GM12878 (cell line): ENCODE data around the gene MAP4K2. TPM values are rescaled to one million over a fixed set of nuclear protein-coding genes. Genes with fewer than 3 reads are reported as not detected.

Source experiments
- ATAC-seq: fragments of 200-7000 bp; cut with Tn5 transposase; 3 replicates; pipeline ENCODE4 v1.9.1; 2020; ENCODE audit warnings: mild to moderate bottlenecking, moderate library complexity
- BruUV-seq: library from RNA; stranded (reverse); fragments of 400-500 nt; replicated peaks from 2 replicates; lab custom pipeline; 2021; lab: Mats Ljungman, UMichigan
- CTCF ChIA-PET: fragments of 300-600 bp; sonication (Branson Sonifier 250); formaldehyde crosslinking; extraction: SDS; loops from one replicate; lab custom pipeline; 2021; ENCODE audit warnings: inconsistent platforms; lab: Yijun Ruan, JAX
- POLR2A ChIA-PET: fragments of 350-600 bp; formaldehyde crosslinking; extraction: SDS; loops from one replicate; lab custom pipeline; 2021; ENCODE audit warnings: inconsistent platforms; lab: Charles Lee
- RAD21 ChIA-PET: fragments of 300-600 bp; sonication (Branson Sonifier 250); formaldehyde crosslinking; loops from one replicate; lab custom pipeline; 2023; ENCODE audit warnings: antibody characterized with exemption; ENCODE audit not compliant: unreplicated experiment; lab: Charles Lee
- SMC1A ChIA-PET: fragments of 300-600 bp; sonication (Branson Sonifier 250); formaldehyde crosslinking; loops from one replicate; lab custom pipeline; 2023; ENCODE audit not compliant: unreplicated experiment, uncharacterized antibody; lab: Charles Lee
- DNase-seq: peaks from one replicate; pipeline ENCODE4 v3.0.0-alpha.2; 2011; ENCODE audit warnings: low read depth, low spot score
- FAIRE-seq: peaks from 3 replicates; lab custom pipeline; 2011; peaks lifted over from hg19 to GRCh38; lab: Jason Lieb, UNC
- H2AFZ ChIP-seq: 2 replicates; pipeline ENCODE4 v1.6.0; 2011; ENCODE audit warnings: low read depth, low read length, control low read depth; ENCODE audit not compliant: control insufficient read depth
- H3K27ac ChIP-seq: 2 replicates; pipeline ENCODE4 v1.5.1; 2011; ENCODE audit warnings: control low read depth; ENCODE audit not compliant: control insufficient read depth, insufficient read depth
- H3K27me3 ChIP-seq, 2 experiments: replicated peaks in 1 of 2; 2 replicates each; pipeline versions ENCODE4 v1.6.0 to v1.6.1; 2011; ENCODE audit warnings: low read length in 1 of 2; ENCODE audit not compliant: control insufficient read depth in 2 of 2, insufficient read depth in 2 of 2
- H3K36me3 ChIP-seq, 2 experiments: 2 replicates each; pipeline ENCODE4 v1.5.1; 2011; ENCODE audit warnings: low read length in 1 of 2; ENCODE audit not compliant: control insufficient read depth in 2 of 2, insufficient read depth in 2 of 2
- H3K4me1 ChIP-seq: 2 replicates; pipeline ENCODE4 v1.6.1; 2011; ENCODE audit warnings: mild to moderate bottlenecking, low read length, moderate library complexity, mixed read lengths; ENCODE audit not compliant: control insufficient read depth, insufficient read depth
- H3K4me2 ChIP-seq: 2 replicates; pipeline ENCODE4 v1.6.0; 2011; ENCODE audit warnings: control low read depth; ENCODE audit not compliant: control insufficient read depth, insufficient read depth
- H3K4me3 ChIP-seq: fragments of 200-600 bp; sonication (generic); 2 replicates; pipeline ENCODE4 v1.5.1; 2016
- H3K79me2 ChIP-seq: 2 replicates; pipeline ENCODE4 v1.6.0; 2011; ENCODE audit warnings: low read length; ENCODE audit not compliant: control insufficient read depth, insufficient read depth
- H3K9ac ChIP-seq: 2 replicates; pipeline ENCODE4 v1.8.0; 2011; ENCODE audit warnings: low read length, control low read depth, mixed read lengths; ENCODE audit not compliant: control insufficient read depth, insufficient read depth
- H3K9me3 ChIP-seq: replicated peaks from 3 replicates; pipeline ENCODE4 v1.5.1; 2011; ENCODE audit warnings: mild to moderate bottlenecking, low read length; ENCODE audit not compliant: control insufficient read depth, insufficient read depth
- H4K20me1 ChIP-seq: 2 replicates; pipeline ENCODE4 v1.6.0; 2011; ENCODE audit not compliant: control insufficient read depth, insufficient read depth
- BCL3 ChIP-seq: IDR thresholded peaks from 2 replicates; pipeline ENCODE4 v1.6.1; 2011; ENCODE audit warnings: borderline replicate concordance, low read depth, mild to moderate bottlenecking, moderate library complexity, low read length; ENCODE audit not compliant: insufficient read depth, poor library complexity, severe bottlenecking
- BHLHE40 ChIP-seq, 2 experiments: fragments of 450-650 bp in 1 of 2; IDR thresholded peaks; 2 replicates each; pipeline ENCODE4 v1.6.1; 2011 to 2017; ENCODE audit warnings: low read depth in 2 of 2, borderline replicate concordance in 1 of 2, improper control_type of control experiment in 1 of 2, low read length in 1 of 2, mild to moderate bottlenecking in 1 of 2
- CTCF ChIP-seq, 3 experiments: IDR thresholded peaks in 2 of 3; conservative IDR thresholded peaks in 1 of 3; 2 replicates each; pipeline ENCODE4 v1.5.1; 2011; ENCODE audit warnings: low read depth in 3 of 3, low read length in 3 of 3, mild to moderate bottlenecking in 3 of 3, control low read depth in 2 of 3, moderate library complexity in 2 of 3, inconsistent platforms in 1 of 3, mixed read lengths in 1 of 3; ENCODE audit not compliant: control insufficient read depth in 2 of 3, insufficient read depth in 1 of 3; ENCODE audit errors: extremely low read depth in 1 of 3
- ETV6 ChIP-seq, 2 experiments: fragments of 450-650 bp in 1 of 2; IDR thresholded peaks in 1 of 2; conservative IDR thresholded peaks in 1 of 2; 2 replicates each; pipeline ENCODE4 v1.6.1; 2014; ENCODE audit warnings: antibody characterized with exemption in 1 of 2, borderline replicate concordance in 1 of 2, low read depth in 1 of 2, mild to moderate bottlenecking in 1 of 2, moderate library complexity in 1 of 2
- FOXM1 ChIP-seq: IDR thresholded peaks from 2 replicates; pipeline ENCODE4 v1.6.1; 2012; ENCODE audit warnings: low read depth, mild to moderate bottlenecking, inconsistent platforms, low read length, moderate library complexity
- IKZF1 ChIP-seq: fragments of 450-650 bp; conservative IDR thresholded peaks from 2 replicates; pipeline ENCODE4 v1.6.1; 2017; ENCODE audit warnings: antibody characterized with exemption, mild to moderate bottlenecking
- NFIC ChIP-seq: IDR thresholded peaks from 2 replicates; pipeline ENCODE4 v1.6.1; 2012; ENCODE audit warnings: low read depth, mild to moderate bottlenecking, inconsistent platforms, low read length, moderate library complexity
- PBX3 ChIP-seq: IDR thresholded peaks from 2 replicates; pipeline ENCODE4 v1.6.1; 2011; ENCODE audit warnings: mild to moderate bottlenecking, low read depth, low read length, moderate library complexity; ENCODE audit not compliant: insufficient replicate concordance
- RCOR1 ChIP-seq: conservative IDR thresholded peaks from 2 replicates; pipeline ENCODE4 v1.6.1; 2012; ENCODE audit warnings: low read depth, low read length, improper control_type of control experiment
- RELB ChIP-seq: fragments of 450-650 bp; IDR thresholded peaks from 2 replicates; pipeline ENCODE4 v1.6.1; 2017; ENCODE audit warnings: low read depth, mild to moderate bottlenecking, moderate library complexity
- SP1 ChIP-seq: IDR thresholded peaks from one replicate; pipeline ENCODE4 v1.6.1; 2011; ENCODE audit warnings: low read depth, low read length
- SUPT20H ChIP-seq: IDR thresholded peaks from 2 replicates; pipeline ENCODE4 v1.6.1; 2011; ENCODE audit warnings: low read depth, mild to moderate bottlenecking, low read length, moderate library complexity, borderline replicate concordance; ENCODE audit not compliant: control insufficient read depth
- ZNF622 ChIP-seq: fragments of 450-650 bp; IDR thresholded peaks from 2 replicates; pipeline ENCODE4 v1.6.1; 2017; ENCODE audit warnings: mild to moderate bottlenecking, inconsistent platforms
- WGBS: methylation state at CpG from one replicate; pipeline ENCODE4 v1.1.6; 2016; ENCODE audit warnings: low lambda C conversion rate; ENCODE audit not compliant: insufficient replicate concordance, insufficient coverage; ENCODE audit errors: missing lambda C conversion rate; 5-methylcytosine and 5-hydroxymethylcytosine counted together
- in situ Hi-C: fragments of 300-500 bp; cut with MboI; formaldehyde crosslinking; loops from 9 replicates; pipeline ENCODE4 v1.14.3; 2018; ENCODE audit warnings: mixed read lengths
- intact Hi-C: fragments of 100-400 bp; cut with micrococcal nuclease; formaldehyde crosslinking; loops from one replicate; pipeline ENCODE4 v1.14.2; 2022; ENCODE audit not compliant: unreplicated experiment
- polyA plus RNA-seq, 11 experiments: library from polyadenylated mRNA; depleted of rRNA in 4 of 11; unstranded in 6 of 11; stranded (reverse) in 5 of 11; fragments of >200 nt; fragmentation: Nextera tagmentation in 4 of 11; fragmentation: Illumina TruSeq in 1 of 11; extraction: Ambion mirVana in 4 of 11; extraction: Trizol in 1 of 11; gene quantifications; 1 replicate in 1 of 11; 2 replicates in 10 of 11; pipeline versions ENCODE4 v1.2.1 to v1.2.3, GENCODE V29; 2011 to 2016; ENCODE audit warnings: inconsistent platforms in 2 of 11, missing spikeins in 2 of 11, low read depth in 1 of 11
- total RNA-seq, 4 experiments: library from RNA; depleted of rRNA in 3 of 4; stranded (reverse); fragments of >200 nt in 3 of 4; fragmentation: Illumina TruSeq in 1 of 4; extraction: Trizol in 1 of 4; gene quantifications; 2 replicates each; pipeline versions ENCODE4 v1.2.1 to v1.2.3, GENCODE V29; 2013 to 2021

MAP4K2 gene
- total and polyA plus RNA-seq, 10 of the 15 experiments (the other 5 are each of a cell fraction or from before 2014, with no cell fraction given) = 0.98 to 78.1 (median 48.9) TPM

- no peak overlapping the region for H3K4me3 ChIP-seq
- H3K36me3 ChIP-seq = no peaks in the 10 kb centered on the region
- CTCF ChIA-PET = interaction anchor here (1.6 kb wide), 1 partner anchor 10 kb away, joined by 3 read pairs; no protein-coding TSS in a partner anchor
- H3K9ac ChIP-seq = no peak overlapping the region
- no peaks in the 10 kb centered on the region for H3K27me3 ChIP-seq
- intact Hi-C loops = no loop called here
- in situ Hi-C loops = no loop called here
- H2AFZ ChIP-seq = no peak overlapping the region
- SMC1A ChIA-PET = no interaction called here
- no TSS peak for BruUV-seq
- FAIRE-seq (no peak), DNase-seq (no peak), ATAC-seq (no peak)
- RAD21 ChIA-PET = no interaction called here
- peaks cover 3% of the 10 kb centered on the region; the same call in 1 of the 2 replicates for H3K4me1 ChIP-seq
- no peak overlapping the region for H3K27ac ChIP-seq
- 74% methylated on average over 10 of the region's 10 CpGs for WGBS
- no peaks in the 10 kb centered on the region for H4K20me1 ChIP-seq
- POLR2A ChIA-PET = no interaction called here
- no peaks in the 10 kb centered on the region for H3K79me2 ChIP-seq
- H3K9me3 ChIP-seq = no peaks in the 10 kb centered on the region
- no peak overlapping the region for H3K4me2 ChIP-seq
- no peak for TF ChIP-seq RCOR1
- no peak for TF ChIP-seq RELB
- TF ChIP-seq CTCF (IDR thresholded peaks at IDR 0.05 in 2 of 3, conservative IDR thresholded peaks at IDR 0.05 in 1 of 3; ENCODE audit: control insufficient read depth in 2 of 3, extremely low read depth in 1 of 3, insufficient read depth in 1 of 3, low read depth in 3 of 3, low read length in 3 of 3) = no peak
- no peak for TF ChIP-seq ZNF622
- TF ChIP-seq IKZF1 = no peak
- TF ChIP-seq PBX3 = no peak
- TF ChIP-seq SP1 = no peak
- TF ChIP-seq BCL3 = no peak
- no peak for TF ChIP-seq SUPT20H
- TF ChIP-seq FOXM1 = no peak
- TF ChIP-seq NFIC = no peak
- TF ChIP-seq BHLHE40 (IDR thresholded peaks at IDR 0.05; ENCODE audit: borderline replicate concordance in 1 of 2, low read depth in 2 of 2, low read length in 1 of 2) = no peak
- no peak for TF ChIP-seq ETV6 (conservative IDR thresholded peaks at IDR 0.05 in 1 of 2, IDR thresholded peaks at IDR 0.05 in 1 of 2; ENCODE audit: borderline replicate concordance in 1 of 2, low read depth in 1 of 2)
These were observed 34.9 kb upstream of the MAP4K2 start for GRCh38 chr11:64837887-64838351.
